Activated CD8-positive, alpha-beta T cell treated with anti-CD3 and anti-CD28 coated beads for 36 hours (primary cell): ENCODE measurements around the gene TCF7. TPM values are rescaled to one million over a fixed set of nuclear protein-coding genes. Genes with fewer than 3 reads are reported as not detected.

Experiments
- ATAC-seq: fragments of 200-7000 bp; cut with Tn5 transposase; one replicate; pipeline ENCODE4 v1.10.0; 2021; ENCODE audit warnings: mild to moderate bottlenecking, moderate library complexity
- CTCF ChIA-PET: fragments of 350-600 bp; sonication (Branson Sonifier 250); formaldehyde crosslinking; loops from one replicate; lab custom pipeline; 2021; ENCODE audit warnings: antibody characterized with exemption; lab: Charles Lee
- POLR2A ChIA-PET: fragments of 350-600 bp; sonication (Branson Sonifier 250); formaldehyde crosslinking; loops from one replicate; lab custom pipeline; 2021; ENCODE audit warnings: antibody characterized with exemption; lab: Charles Lee
- DNase-seq: peaks from one replicate; pipeline ENCODE4 v3.0.0-alpha.2; 2020
- H3K27ac Mint-ChIP-seq: one replicate; pipeline ENCODE4 v1.8.0; 2021; ENCODE audit warnings: mild to moderate bottlenecking, mixed read lengths
- H3K27me3 Mint-ChIP-seq: one replicate; pipeline ENCODE4 v1.8.0; 2021; ENCODE audit warnings: mixed read lengths
- H3K36me3 Mint-ChIP-seq: one replicate; pipeline ENCODE4 v1.8.0; 2021; ENCODE audit warnings: low read depth, mixed read lengths
- H3K4me1 Mint-ChIP-seq: one replicate; pipeline ENCODE4 v1.8.0; 2021; ENCODE audit warnings: low read depth, mixed read lengths
- H3K4me3 Mint-ChIP-seq: one replicate; pipeline ENCODE4 v1.8.0; 2021; ENCODE audit warnings: mild to moderate bottlenecking, moderate library complexity, mixed read lengths
- H3K9me3 Mint-ChIP-seq: one replicate; pipeline ENCODE4 v1.8.0; 2021; ENCODE audit warnings: mixed read lengths
- intact Hi-C: fragments of 100-400 bp; cut with micrococcal nuclease; formaldehyde crosslinking; loops from one replicate; pipeline ENCODE4 v1.10.0; 2022
- total RNA-seq, 2 experiments: library from RNA; stranded (reverse); gene quantifications; one replicate each; pipeline ENCODE4 v1.2.3, GENCODE V29; 2021
- TF ChIP-seq, protein P1 (sequence below): fragments of 200-600 bp; IDR thresholded peaks from one replicate; pipeline ENCODE4 v1.8.0; 2022; ENCODE audit warnings: antibody characterized with exemption, mild to moderate bottlenecking

The TCF7 gene
- total RNA-seq, 2 experiments from 2014 or later: 47.4 to 50.3 TPM

DNA sequence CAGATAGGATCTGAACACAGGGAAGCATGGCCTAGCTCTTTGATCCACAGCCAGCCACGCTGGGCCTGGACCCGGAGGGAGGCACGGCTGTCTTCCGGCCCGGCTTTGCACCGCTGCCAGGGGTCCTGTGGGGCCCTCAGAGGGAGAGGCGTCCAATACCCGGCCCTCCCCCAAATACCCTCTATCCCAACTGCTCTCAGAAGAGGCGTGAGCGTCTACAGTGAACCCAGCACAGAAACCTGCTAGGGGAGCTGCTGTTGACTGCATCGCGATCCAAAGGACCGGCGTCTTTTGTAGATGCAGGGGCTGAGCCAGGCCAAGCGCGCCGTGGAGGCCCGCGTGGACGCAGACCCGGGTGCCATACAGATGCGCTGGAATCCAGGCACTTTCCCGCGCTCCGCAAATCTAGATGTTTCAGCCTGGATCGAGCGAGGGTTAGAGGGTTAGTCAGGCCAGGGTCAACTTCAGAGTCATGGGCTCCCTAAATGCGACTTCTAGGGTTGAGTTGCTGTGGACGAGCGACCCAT lies 1.1 kb upstream of the TCF7 start:
- ATAC-seq (no peak), DNase-seq (no peak)
- peaks cover 20% of the 10 kb centered on the region for H3K36me3 Mint-ChIP-seq
- CTCF ChIA-PET: interaction anchor here (12.3 kb wide), 1 partner anchor 72 kb away, joined by 166 read pairs; no protein-coding TSS in a partner anchor
- H3K4me1 Mint-ChIP-seq: peaks cover 61% of the 10 kb centered on the region
- peak overlapping the region; percentile 73 for H3K4me3 Mint-ChIP-seq
- H3K27me3 Mint-ChIP-seq: no peaks in the 10 kb centered on the region
- POLR2A ChIA-PET: interaction anchor here (1.0 to 5.7 kb wide), 9 partner anchors 22 to 108 kb away, joined by 3 to 17 read pairs (median 4); partner anchors contain the start of genes SKP1 and VDAC1
- peak overlapping the region; percentile 84 for H3K27ac Mint-ChIP-seq
- TF ChIP-seq, protein P1, sequence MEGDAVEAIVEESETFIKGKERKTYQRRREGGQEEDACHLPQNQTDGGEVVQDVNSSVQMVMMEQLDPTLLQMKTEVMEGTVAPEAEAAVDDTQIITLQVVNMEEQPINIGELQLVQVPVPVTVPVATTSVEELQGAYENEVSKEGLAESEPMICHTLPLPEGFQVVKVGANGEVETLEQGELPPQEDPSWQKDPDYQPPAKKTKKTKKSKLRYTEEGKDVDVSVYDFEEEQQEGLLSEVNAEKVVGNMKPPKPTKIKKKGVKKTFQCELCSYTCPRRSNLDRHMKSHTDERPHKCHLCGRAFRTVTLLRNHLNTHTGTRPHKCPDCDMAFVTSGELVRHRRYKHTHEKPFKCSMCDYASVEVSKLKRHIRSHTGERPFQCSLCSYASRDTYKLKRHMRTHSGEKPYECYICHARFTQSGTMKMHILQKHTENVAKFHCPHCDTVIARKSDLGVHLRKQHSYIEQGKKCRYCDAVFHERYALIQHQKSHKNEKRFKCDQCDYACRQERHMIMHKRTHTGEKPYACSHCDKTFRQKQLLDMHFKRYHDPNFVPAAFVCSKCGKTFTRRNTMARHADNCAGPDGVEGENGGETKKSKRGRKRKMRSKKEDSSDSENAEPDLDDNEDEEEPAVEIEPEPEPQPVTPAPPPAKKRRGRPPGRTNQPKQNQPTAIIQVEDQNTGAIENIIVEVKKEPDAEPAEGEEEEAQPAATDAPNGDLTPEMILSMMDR: no peak
- H3K9me3 Mint-ChIP-seq: no peaks in the 10 kb centered on the region
- intact Hi-C loops: no loop called here

DNA sequence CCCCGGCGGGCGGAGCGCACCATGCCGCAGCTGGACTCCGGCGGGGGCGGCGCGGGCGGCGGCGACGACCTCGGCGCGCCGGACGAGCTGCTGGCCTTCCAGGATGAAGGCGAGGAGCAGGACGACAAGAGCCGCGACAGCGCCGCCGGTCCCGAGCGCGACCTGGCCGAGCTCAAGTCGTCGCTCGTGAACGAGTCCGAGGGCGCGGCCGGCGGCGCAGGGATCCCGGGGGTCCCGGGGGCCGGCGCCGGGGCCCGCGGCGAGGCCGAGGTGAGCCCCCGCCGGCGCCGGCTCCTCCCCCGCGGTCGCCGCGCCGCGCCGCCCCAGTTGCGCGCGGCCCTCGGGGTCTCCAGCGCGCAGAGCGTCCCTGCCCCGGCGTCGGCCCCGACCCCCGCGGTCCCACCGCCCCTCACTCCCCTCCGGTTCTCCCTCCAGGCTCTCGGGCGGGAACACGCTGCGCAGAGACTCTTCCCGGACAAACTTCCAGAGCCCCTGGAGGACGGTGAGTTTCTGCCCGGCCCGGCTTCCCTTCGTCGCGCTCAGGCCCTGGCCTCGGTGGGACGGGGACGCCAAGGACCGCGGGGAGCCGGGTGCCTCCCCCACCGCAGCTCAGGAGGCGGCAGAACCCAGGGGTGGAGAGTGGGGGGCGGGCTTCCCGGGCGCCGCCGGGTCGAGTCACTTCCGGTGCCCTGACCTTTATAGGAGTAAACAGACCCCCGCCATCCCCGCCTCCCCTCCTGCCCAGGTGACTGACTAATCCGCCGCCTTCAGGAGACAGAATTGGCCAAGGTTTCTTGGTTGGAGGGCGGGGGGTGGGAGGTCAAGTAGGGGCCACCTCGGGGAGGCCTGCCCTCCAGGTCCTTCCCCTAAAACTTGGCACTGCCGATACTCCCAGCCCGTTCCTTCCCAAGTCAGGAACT lies 665 bp downstream of the TCF7 start:
- H3K36me3 Mint-ChIP-seq: peaks cover 31% of the 10 kb centered on the region
- no peaks in the 10 kb centered on the region for H3K27me3 Mint-ChIP-seq
- intact Hi-C loops: no loop called here
- TF ChIP-seq, protein P1: no peak
- peak; percentile 44 for ATAC-seq
- peaks cover 75% of the 10 kb centered on the region for H3K4me1 Mint-ChIP-seq
- H3K27ac Mint-ChIP-seq: peak overlapping the region; percentile 72
- no peaks in the 10 kb centered on the region for H3K9me3 Mint-ChIP-seq
- DNase-seq: peak; percentile 95
- H3K4me3 Mint-ChIP-seq: peak overlapping the region; percentile 66
- CTCF ChIA-PET: interaction anchor here (12.3 kb wide), 1 partner anchor 74 kb away, joined by 166 read pairs; no protein-coding TSS in a partner anchor
- POLR2A ChIA-PET: interaction anchor here (0.6 to 5.7 kb wide), 7 partner anchors 24 to 92 kb away, joined by 3 to 17 read pairs (median 3); no protein-coding TSS in a partner anchor

DNA sequence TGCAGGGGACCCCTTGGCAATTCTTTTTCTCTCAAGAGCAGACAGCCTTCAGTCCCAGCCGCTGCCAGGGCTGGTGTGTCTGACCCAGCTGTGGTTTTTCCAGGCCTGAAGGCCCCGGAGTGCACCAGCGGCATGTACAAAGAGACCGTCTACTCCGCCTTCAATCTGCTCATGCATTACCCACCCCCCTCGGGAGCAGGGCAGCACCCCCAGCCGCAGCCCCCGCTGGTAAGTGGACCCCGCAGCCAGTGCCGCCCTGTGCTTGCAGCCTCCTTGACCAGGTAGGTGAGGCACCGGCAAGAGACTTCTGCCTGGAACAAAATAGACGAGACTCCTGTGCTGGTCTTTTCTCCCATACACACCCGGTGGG lies 1.3 kb downstream of the TCF7 start:
- Mint-ChIP-seq H3K27ac (peak overlapping the region; percentile 72), H3K9me3 (no peaks in the 10 kb centered on the region), H3K4me1 (peaks cover 75% of the 10 kb centered on the region), H3K36me3 (peaks cover 37% of the 10 kb centered on the region), H3K27me3 (no peaks in the 10 kb centered on the region), H3K4me3 (peak overlapping the region; percentile 66)
- intact Hi-C loops: loop anchor here (2.0 kb wide), 1 partner anchor 15 kb away; no protein-coding TSS in a partner anchor
- CTCF ChIA-PET: interaction anchor here (12.3 kb wide), 1 partner anchor 74 kb away, joined by 166 read pairs; no protein-coding TSS in a partner anchor
- TF ChIP-seq, protein P1: no peak
- POLR2A ChIA-PET: interaction anchor here (0.6 to 1.5 kb wide), 5 partner anchors 25 to 91 kb away, joined by 3 read pairs; no protein-coding TSS in a partner anchor
- DNase-seq: no peak
- no peak for ATAC-seq

DNA sequence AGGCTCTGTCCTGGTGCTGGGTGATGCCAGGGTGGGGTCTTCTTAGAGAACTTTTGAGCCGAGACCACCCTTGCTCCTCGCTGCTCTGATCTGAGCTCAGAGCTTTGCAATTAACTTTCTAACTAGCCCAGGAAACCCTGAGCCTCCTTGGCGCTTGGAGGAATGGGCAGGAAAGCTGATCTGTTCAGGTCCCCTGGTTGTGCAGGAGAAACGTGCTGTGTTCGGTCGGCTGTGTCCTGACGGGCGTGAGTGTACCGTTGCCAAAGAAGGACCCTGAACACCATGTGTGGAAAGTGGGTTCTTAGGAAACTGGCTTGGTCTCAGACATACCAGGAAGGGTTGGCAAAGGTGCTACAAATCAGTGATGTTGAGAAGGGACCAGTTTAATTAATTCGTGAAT lies 1.8 kb downstream of the TCF7 start:
- ChIA-PET POLR2A (interaction anchor here (1.0 to 1.3 kb wide), 3 partner anchors 36 to 77 kb away, joined by 3 read pairs; no protein-coding TSS in a partner anchor), CTCF (interaction anchor here (0.6 to 12.3 kb wide), 2 partner anchors 75 to 172 kb away, joined by 3 to 166 read pairs; no protein-coding TSS in a partner anchor)
- no peak for ATAC-seq
- H3K9me3 Mint-ChIP-seq: no peaks in the 10 kb centered on the region
- intact Hi-C loops: loop anchor here (2.0 kb wide), 1 partner anchor 15 kb away; no protein-coding TSS in a partner anchor
- peak overlapping the region; percentile 72 for H3K27ac Mint-ChIP-seq
- peaks cover 75% of the 10 kb centered on the region for H3K4me1 Mint-ChIP-seq
- H3K36me3 Mint-ChIP-seq: peaks cover 39% of the 10 kb centered on the region
- H3K4me3 Mint-ChIP-seq: peak overlapping the region; percentile 66
- no peak for DNase-seq
- no peaks in the 10 kb centered on the region for H3K27me3 Mint-ChIP-seq
- TF ChIP-seq, protein P1: no peak
